ENCODE measurements around the gene GUF1. TPM values are rescaled to one million over a fixed set of nuclear protein-coding genes. Genes with fewer than 3 reads are reported as not detected.

GUF1 gene
- total and polyA plus RNA-seq, 2 of the 13 experiments (the other 11 are each of a cell fraction or from before 2014, with no cell fraction given), result 10.3 to 24.6 TPM

GRCh38 chr4:44629280-44629866, 48.8 kb upstream of the GUF1 start:
- intact Hi-C loops (cut with micrococcal nuclease; ENCODE audit: unreplicated experiment) (loop anchor here (2.0 kb wide), 2 partner anchors 1497 to 1635 kb away; no protein-coding TSS in a partner anchor), in situ Hi-C loops (cut with HindIII; ENCODE audit: extremely low pct_ligation_motif_present, low pct_unique_long_range_greater_than_20kb) (loop anchor here (25.0 kb wide), 2 partner anchors 1492 to 1642 kb away; no protein-coding TSS in a partner anchor)
- Histone ChIP-seq H3K9ac (ENCODE audit: insufficient read depth, low read depth, low read length) (no peak overlapping the region), H3K79me2 (ENCODE audit: insufficient read depth, low read length) (no peaks in the 10 kb centered on the region), H3K9me3 (ENCODE audit: low read length) (no peaks in the 10 kb centered on the region), H3K27ac (ENCODE audit: extremely low read length, insufficient read depth, low read length) (no peak overlapping the region), H2AFZ (ENCODE audit: low read length) (no peak overlapping the region), H4K20me1 (ENCODE audit: insufficient read depth, low read length) (no peaks in the 10 kb centered on the region), H3K36me3 (replicated peaks in 1 of 2; ENCODE audit: control insufficient read depth in 1 of 2, insufficient read depth in 2 of 2, low read length in 2 of 2) (no peaks in the 10 kb centered on the region), H3K27me3 (ENCODE audit: control insufficient read depth in 1 of 2, insufficient read depth in 2 of 2, low read length in 2 of 2) (no peaks in the 10 kb centered on the region), H3K4me3 (replicated peaks in 1 of 3; ENCODE audit: insufficient read depth in 1 of 3, low read depth in 2 of 3, low read length in 3 of 3) (no peak overlapping the region), H3K4me2 (ENCODE audit: low read depth, low read length) (no peak overlapping the region), H3K4me1 (ENCODE audit: insufficient read depth, low read length) (no peaks in the 10 kb centered on the region)
- FAIRE-seq (peak; percentile 67), ATAC-seq (peak; percentile 85), DNase-seq (ENCODE audit: low spot score) (peak; percentile 41)
- POLR2A ChIA-PET, result no interaction called here
- BruUV-seq (replicated peaks), result no TSS peak
- WGBS (ENCODE audit: low lambda C conversion rate), result 0% methylated on average over 2 of the region's 2 CpGs
- CTCF ChIA-PET (ENCODE audit: low intra/inter-chr PET ratio, low total read pairs), result interaction anchor here (0.8 to 1.3 kb wide), 2 partner anchors 853 to 1497 kb away, joined by 5 read pairs; no protein-coding TSS in a partner anchor
- peak; percentile 69 for TF ChIP-seq CTCF (CRISPR knock-in tag; IDR thresholded peaks at IDR 0.05)
- peak; percentile 84; the same call in 1 of the 2 replicates for TF ChIP-seq ZNF12 (CRISPR knock-in tag; IDR thresholded peaks at IDR 0.05)
- peak; percentile 52 for TF ChIP-seq STAG1 (CRISPR knock-in tag; IDR thresholded peaks at IDR 0.05)
- TF ChIP-seq ZNF326 (CRISPR knock-in tag; IDR thresholded peaks at IDR 0.05; ENCODE audit: borderline replicate concordance), result no peak
- TF ChIP-seq SMC3 (IDR thresholded peaks at IDR 0.05; ENCODE audit: low read length), result peak; percentile 51
- TF ChIP-seq TRIM22 (IDR thresholded peaks at IDR 0.05), result no peak

Measured in HepG2 (cell line).